ENCODE data around the gene ATG9B.
A peak's percentile ranks its signal among the peaks of the same experiment; 100 is the strongest.
"Not testable (repeated sequence)": the region's sequence is repeated elsewhere in the genome, so short reads cannot be mapped to it uniquely, and the experiment has no call there.

ATG9B gene

GRCh38 chr7:151035026-151035717 is 10.9 kb upstream of the ATG9B start:
- DNase-seq (ENCODE audit: low read depth), result no peak

DNA sequence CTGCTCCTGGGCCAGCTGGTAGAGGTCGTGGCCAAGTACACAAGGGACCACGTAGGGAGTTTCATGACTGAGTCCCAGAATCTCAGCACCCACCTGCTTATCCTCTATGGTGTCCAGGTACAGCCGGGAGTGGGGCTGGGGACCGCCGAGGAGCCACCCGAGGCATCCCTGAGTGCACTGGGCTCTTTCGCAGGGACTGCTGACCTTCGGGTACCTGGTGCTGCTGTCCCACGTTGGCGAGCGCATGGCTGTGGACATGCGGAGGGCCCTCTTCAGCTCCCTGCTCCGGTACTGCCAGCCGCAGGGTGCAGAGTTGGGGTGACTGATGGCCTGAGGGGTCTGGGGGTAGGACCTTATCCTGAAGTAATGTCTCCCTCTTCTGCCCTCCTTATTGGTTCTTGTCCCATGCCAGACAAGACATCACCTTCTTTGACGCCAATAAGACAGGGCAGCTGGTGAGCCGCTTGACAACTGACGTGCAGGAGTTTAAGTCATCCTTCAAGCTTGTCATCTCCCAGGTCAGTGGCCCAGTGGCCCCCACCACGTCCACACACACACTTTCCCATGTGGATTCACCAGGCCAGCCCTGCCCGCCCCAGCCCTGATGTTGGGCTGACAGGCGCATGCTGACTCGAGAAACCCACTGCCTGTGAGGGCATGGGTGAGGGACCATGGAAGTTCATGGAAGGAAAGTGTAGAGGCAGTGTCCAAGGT is 10.2 kb upstream of the ATG9B start:
- DNase-seq (ENCODE audit: low read depth), result no peak

- no peak for DNase-seq (ENCODE audit: low read depth)
Measured at GRCh38 chr7:151033864-151034249, 9.6 kb upstream of the ATG9B start.

GRCh38 chr7:151032936-151033863 is 8.9 kb upstream of the ATG9B start:
- DNase-seq (ENCODE audit: low read depth), result no peak

DNA sequence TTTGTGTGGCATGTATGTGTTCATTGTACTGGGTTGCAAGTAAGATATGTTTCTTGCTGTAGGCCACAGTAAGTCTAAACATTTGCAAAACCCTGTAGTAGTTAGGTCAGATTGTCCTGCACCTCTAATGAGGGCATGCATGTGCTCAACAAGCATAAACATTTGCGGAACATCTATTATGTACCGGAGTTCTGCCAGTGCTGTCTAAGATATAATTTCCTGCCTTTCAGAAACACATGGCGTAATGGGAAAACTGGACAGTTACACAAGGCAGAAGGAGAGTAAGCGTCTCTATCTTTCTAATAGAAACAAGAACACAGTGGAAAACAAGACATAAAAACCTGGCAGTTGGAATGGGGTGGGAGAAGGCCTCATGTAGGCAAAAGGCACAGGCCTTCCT is 6.7 kb upstream of the ATG9B start:
- DNase-seq (ENCODE audit: low read depth), result no peak

DNA sequence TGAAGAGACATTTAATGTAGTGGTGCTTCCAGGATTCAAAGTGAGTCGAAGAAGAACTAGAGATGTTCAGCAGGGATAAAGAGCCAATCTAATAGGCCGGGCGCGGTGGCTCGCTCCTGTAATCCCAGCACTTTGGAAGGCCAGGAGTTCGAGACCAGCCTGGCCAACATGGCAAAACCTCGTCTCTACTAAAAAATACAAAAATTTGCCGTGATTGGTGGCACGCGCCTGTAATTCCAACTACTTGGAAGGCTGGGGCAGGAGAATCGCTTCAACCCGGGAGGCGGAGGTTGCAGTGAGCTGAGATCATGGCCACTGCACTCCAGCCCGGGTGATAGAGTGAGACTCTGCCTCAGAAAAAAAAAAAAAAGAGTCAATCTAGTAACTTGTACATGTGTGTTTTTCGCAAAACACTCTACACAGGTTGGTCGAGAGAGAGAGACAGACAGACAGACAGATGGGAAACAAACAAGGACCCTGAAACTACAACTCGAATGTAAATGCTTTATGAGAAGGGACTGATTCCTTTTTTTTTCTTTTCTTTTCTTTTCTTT is 4.7 kb upstream of the ATG9B start:
- no peak for DNase-seq (ENCODE audit: low read depth)

DNA sequence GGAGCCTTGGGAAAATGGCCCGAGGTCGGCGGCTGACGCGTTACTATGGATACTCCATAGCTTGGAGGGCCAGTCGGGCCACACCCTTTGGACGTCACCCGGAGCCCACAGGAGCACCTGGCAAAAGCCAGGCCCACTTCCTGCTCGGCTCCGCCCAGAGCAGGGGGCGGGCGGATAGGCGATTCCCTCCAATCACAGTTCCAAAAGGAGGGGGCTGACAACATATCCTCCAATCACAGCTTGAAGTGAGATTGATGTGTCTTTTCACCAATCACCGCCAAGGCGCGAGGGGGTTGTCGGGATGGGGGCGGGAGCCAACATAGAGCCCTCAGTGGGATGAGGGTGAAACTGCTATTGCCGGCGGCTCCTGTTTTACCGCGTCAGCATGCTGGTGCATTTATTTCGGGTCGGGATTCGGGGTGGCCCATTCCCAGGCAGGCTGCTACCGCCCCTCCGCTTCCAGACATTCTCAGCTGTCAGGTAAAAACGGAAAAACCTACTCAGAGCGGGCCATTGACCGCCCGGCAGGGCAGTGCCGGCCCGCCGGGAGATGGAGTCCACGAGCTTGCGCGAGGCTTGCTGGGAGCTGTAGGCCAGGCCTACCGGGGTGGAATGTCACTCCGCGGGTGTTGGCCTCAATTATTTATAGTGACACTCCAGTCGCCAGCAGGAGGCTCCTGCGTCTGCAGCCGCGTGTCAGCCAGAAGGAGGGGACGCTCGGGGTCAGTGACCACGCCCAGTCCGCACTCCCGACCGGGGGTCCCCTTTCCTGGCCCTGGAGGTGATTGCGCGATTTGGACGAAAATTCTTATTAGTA is 4.0 kb upstream of the ATG9B start, which contains the start of gene ABCB8:
Gene ABCB8, plus strand, starts transcription at position 320 of the 817 bp plus-strand sequence. Its CDS starts 66 bp downstream, at position 386.
- peak; percentile 91 for DNase-seq (ENCODE audit: low read depth)

- DNase-seq (ENCODE audit: low read depth), result not testable (repeated sequence)
Measured at GRCh38 chr7:151027728-151028130, 3.4 kb upstream of the ATG9B start.

- not testable (repeated sequence) for DNase-seq (ENCODE audit: low read depth)
Measured at GRCh38 chr7:151026771-151027727, 2.8 kb upstream of the ATG9B start.

DNA sequence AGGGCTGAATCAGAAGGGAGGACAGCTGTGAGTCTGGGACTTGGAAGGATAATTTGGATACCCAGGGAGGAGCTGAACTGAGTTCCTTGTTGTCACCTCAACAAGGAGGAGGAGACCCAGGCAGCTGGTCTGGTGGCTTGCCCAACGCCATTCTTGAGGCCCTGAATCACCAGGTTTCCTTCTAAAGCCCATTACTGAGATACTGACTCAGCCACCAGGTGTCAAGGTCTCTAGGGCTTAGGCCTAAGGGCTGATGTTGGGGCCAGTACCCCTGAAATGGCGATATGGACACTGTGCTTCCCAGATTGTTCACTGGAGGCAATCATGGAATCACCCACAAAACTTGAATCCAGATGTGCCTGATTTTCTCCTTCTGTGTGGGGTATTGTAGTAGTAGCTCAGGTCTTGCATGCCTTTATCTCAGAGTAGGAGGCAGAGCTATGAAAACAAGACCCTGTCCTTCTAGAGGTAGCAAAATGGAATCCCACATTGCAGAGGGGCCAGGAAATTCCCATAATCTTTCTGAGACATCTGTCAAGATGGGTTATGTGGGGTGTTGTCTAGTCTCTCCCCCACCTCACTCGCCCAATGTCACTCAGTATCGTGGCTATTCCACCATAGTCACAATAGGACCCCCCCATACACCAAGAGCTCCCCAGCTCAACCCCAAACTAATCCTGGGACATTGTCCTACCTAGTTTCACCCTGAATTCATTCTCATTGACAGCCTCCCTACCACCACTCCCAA is 1.8 kb upstream of the ATG9B start:
- DNase-seq (ENCODE audit: low read depth), result no peak

- no peak for DNase-seq (ENCODE audit: low read depth)
Measured at GRCh38 chr7:151023232-151023631, 1.1 kb downstream of the ATG9B start.

- no peak for DNase-seq (ENCODE audit: low read depth)
Measured at GRCh38 chr7:151020231-151020630, 4.1 kb downstream of the ATG9B start.

DNA sequence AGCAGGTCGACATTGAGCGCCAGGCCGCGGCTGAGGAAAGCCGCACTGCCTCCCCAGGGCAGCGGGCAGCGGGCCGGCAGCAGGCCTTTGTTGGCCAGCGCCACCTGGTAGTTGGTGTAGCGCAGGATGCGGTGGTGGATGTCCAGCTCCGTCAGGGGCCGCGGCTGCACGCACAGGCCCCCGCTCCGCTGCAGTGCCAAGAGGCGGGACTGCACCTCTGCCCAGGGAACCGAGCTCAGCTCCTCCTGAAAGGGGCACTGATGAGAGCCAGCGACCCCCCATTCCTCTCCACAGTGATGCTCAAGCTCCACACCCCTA is 5.2 kb downstream of the ATG9B start:
- no peak for DNase-seq (ENCODE audit: low read depth)

GRCh38 chr7:151018421-151019129 is 5.7 kb downstream of the ATG9B start:
- DNase-seq (ENCODE audit: low read depth), result no peak

GRCh38 chr7:151017953-151018420 is 6.3 kb downstream of the ATG9B start:
- peak; percentile 71 for DNase-seq (ENCODE audit: low read depth)

DNA sequence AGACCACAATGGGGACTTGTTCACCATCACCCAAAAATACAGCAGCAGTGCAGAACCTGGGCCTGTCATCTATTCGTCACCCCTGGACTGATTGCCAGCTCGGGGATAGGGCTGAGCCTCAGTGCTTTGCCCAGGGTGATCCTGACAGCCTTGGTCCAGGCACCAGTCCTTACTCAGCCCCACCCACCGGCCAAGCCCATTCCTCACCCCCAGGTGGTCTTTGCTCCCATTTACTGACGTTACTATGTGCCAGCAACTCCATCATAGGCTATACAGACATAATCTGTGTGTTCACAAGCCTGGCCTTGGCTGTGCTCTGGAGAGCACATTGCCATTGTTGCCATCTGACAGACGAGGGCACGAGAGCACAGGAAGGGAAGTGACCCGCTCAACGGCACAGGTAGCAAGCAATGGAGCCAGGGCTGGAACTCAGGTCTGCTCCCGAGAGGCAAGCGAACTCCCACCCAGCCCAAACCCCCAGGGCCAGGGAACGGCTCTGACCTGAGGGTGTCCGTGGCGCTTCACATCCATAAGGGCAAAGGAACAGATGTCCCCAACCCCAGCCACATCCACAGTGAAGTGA is 6.8 kb downstream of the ATG9B start:
- no peak for DNase-seq (ENCODE audit: low read depth)

- no peak for DNase-seq (ENCODE audit: low read depth)
Measured at GRCh38 chr7:151016942-151017341, 7.4 kb downstream of the ATG9B start.

DNA sequence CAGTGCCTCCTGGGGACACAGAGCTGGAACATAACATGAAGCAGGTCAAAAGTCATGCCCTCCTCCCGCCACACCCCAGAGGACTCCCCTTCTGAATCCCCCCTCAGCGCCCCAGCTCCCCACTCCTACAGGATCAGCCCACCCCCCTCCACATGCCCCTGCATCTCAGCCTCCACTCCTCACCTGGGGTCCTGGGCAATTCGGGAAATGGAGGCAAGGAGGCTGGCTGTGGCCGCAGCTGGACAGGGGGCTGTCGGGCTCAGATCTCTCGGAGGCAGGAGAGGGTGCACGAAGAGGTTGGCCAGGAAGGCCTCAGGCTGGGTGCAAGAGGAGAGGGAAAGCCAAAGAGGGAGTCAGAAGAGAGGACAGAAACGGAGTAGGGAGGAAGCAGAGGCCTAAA is 7.8 kb downstream of the ATG9B start:
- no peak for DNase-seq (ENCODE audit: low read depth)

All from activated T-helper 9 cell treated with anti-CD3 and anti-CD28 coated beads, Interleukin-2, amount 50 U/mL, for 16 hours (primary cell).